GM12878 (cell line): ENCODE data around the gene ABCC11.

ENCODE experiments used
- CBFB ChIP-seq: IDR thresholded peaks from 2 replicates; pipeline ENCODE4 v1.6.1; 2016; ENCODE audit warnings: antibody characterized with exemption, low read depth
- HDAC2 ChIP-seq: fragments of 200-600 bp; sonication (generic); IDR thresholded peaks from 2 replicates; pipeline ENCODE4 v1.6.1; 2017
- JUND ChIP-seq: IDR thresholded peaks from 2 replicates; pipeline ENCODE4 v1.6.1; 2012; ENCODE audit warnings: low read depth, mild to moderate bottlenecking, low read length, improper control_type of control experiment, moderate library complexity
- NFYB ChIP-seq: IDR thresholded peaks from 2 replicates; pipeline ENCODE4 v1.6.1; 2011; ENCODE audit warnings: low read depth, mild to moderate bottlenecking, low read length, improper control_type of control experiment, moderate library complexity; ENCODE audit not compliant: insufficient read depth
- POLR2AphosphoS5 ChIP-seq: IDR thresholded peaks from 2 replicates; pipeline ENCODE4 v1.6.1; 2011; ENCODE audit warnings: mild to moderate bottlenecking, low read length, inconsistent platforms
- RAD21 ChIP-seq: IDR thresholded peaks from 2 replicates; pipeline ENCODE4 v1.6.1; 2011; ENCODE audit warnings: mild to moderate bottlenecking, low read depth, low read length, moderate library complexity; ENCODE audit not compliant: insufficient read depth
- SREBF2 ChIP-seq: IDR thresholded peaks from 2 replicates; pipeline ENCODE4 v1.6.1; 2012; ENCODE audit warnings: mild to moderate bottlenecking, low read length
- TF ChIP-seq, protein P1 (sequence below), 3 experiments: IDR thresholded peaks in 2 of 3; conservative IDR thresholded peaks in 1 of 3; 2 replicates each; pipeline ENCODE4 v1.5.1; 2011; ENCODE audit warnings: low read depth in 3 of 3, low read length in 3 of 3, mild to moderate bottlenecking in 3 of 3, control low read depth in 2 of 3, moderate library complexity in 2 of 3, inconsistent platforms in 1 of 3, mixed read lengths in 1 of 3; ENCODE audit not compliant: control insufficient read depth in 2 of 3, insufficient read depth in 1 of 3; ENCODE audit errors: extremely low read depth in 1 of 3

DNA sequence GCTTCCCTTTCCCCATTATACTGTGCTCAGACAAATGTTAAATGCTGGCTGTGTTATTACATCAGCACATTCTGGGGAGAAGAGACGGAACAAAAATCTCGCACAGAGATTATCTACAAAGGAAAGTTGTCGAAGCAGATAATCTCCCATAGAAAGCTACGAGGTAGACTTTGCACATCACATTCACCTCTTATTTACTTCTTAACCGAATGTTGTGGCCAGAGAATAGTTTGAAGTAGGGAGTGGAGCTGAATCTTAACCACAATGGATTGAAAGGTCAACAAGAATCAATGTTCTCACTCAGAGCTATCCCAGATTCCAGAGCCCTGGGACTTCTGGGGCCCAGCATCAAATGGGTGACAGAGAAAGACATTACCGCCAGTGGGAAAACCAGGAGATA lies 31.6 kb downstream of the ABCC11 start:
- no peak for TF ChIP-seq JUND
- TF ChIP-seq, protein P1, sequence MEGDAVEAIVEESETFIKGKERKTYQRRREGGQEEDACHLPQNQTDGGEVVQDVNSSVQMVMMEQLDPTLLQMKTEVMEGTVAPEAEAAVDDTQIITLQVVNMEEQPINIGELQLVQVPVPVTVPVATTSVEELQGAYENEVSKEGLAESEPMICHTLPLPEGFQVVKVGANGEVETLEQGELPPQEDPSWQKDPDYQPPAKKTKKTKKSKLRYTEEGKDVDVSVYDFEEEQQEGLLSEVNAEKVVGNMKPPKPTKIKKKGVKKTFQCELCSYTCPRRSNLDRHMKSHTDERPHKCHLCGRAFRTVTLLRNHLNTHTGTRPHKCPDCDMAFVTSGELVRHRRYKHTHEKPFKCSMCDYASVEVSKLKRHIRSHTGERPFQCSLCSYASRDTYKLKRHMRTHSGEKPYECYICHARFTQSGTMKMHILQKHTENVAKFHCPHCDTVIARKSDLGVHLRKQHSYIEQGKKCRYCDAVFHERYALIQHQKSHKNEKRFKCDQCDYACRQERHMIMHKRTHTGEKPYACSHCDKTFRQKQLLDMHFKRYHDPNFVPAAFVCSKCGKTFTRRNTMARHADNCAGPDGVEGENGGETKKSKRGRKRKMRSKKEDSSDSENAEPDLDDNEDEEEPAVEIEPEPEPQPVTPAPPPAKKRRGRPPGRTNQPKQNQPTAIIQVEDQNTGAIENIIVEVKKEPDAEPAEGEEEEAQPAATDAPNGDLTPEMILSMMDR (IDR thresholded peaks at IDR 0.05 in 2 of 3, conservative IDR thresholded peaks at IDR 0.05 in 1 of 3; ENCODE audit: control insufficient read depth in 2 of 3, extremely low read depth in 1 of 3, insufficient read depth in 1 of 3, low read depth in 3 of 3, low read length in 3 of 3), result no peak
- no peak for TF ChIP-seq SREBF2
- TF ChIP-seq CBFB, result no peak
- no peak for TF ChIP-seq HDAC2
- TF ChIP-seq NFYB, result no peak
- no peak for TF ChIP-seq RAD21
- TF ChIP-seq POLR2AphosphoS5, result no peak
